H1 (cell line): ENCODE measurements around the gene BRCA2. TPM values are rescaled to one million over a fixed set of nuclear protein-coding genes. Genes with fewer than 3 reads are reported as not detected.

Experiments used
- CBX8 ChIP-seq: fragments of 300-800, 300-1000 bp; sonication (generic); IDR thresholded peaks from 2 replicates; pipeline ENCODE4 v1.7.1; 2016; ENCODE audit warnings: low read depth, low read length, borderline replicate concordance
- CHD2 ChIP-seq: IDR thresholded peaks from 2 replicates; pipeline ENCODE4 v1.6.1; 2012; ENCODE audit warnings: low read length, improper control_type of control experiment
- CHD7 ChIP-seq: fragments of 300-600 bp; sonication (generic); IDR thresholded peaks from 2 replicates; pipeline ENCODE4 v1.7.1; 2012; ENCODE audit warnings: low read length, moderate library complexity, mild to moderate bottlenecking, inconsistent platforms; ENCODE audit not compliant: insufficient replicate concordance
- SP1 ChIP-seq: IDR thresholded peaks from 2 replicates; pipeline ENCODE4 v1.6.1; 2011; ENCODE audit warnings: low read depth, low read length
- TBP ChIP-seq: IDR thresholded peaks from 2 replicates; pipeline ENCODE4 v1.6.1; 2011; ENCODE audit warnings: low read depth, low read length, improper control_type of control experiment
- USF2 ChIP-seq: IDR thresholded peaks from 2 replicates; pipeline ENCODE4 v1.6.1; 2011; ENCODE audit warnings: low read length, improper control_type of control experiment
- polyA plus RNA-seq, 7 experiments: library from polyadenylated mRNA; depleted of rRNA in 3 of 7; stranded (reverse) in 5 of 7; unstranded in 2 of 7; fragments of >200 nt in 5 of 7; fragments of 200-250 nt in 2 of 7; gene quantifications; 1 replicate in 5 of 7; 2 replicates in 1 of 7; 4 replicates in 1 of 7; pipeline versions ENCODE4 v1.2.1 to v1.2.3, GENCODE V29; 2011 to 2013; ENCODE audit warnings: missing spikeins in 2 of 7, mixed read lengths in 2 of 7
- total RNA-seq: library from RNA; stranded (reverse); fragmentation: NEBNext Ultra II Directional; extraction: Animal tissue kit (Norgen Biotek cat#: 25700); gene quantifications from 2 replicates; pipeline ENCODE4 v1.2.1, GENCODE V29; 2021

The BRCA2 gene
- total and polyA plus RNA-seq, 2 of the 8 experiments (the other 6 are each of a cell fraction or from before 2014, with no cell fraction given): 4.2 to 24.9 TPM

GRCh38 chr13:32298695-32299094, 16.6 kb upstream of the BRCA2 start (continued):
- TF ChIP-seq CHD7: no peak
- no peak for TF ChIP-seq USF2
- no peak for TF ChIP-seq SP1
- no peak for TF ChIP-seq CHD2
- TF ChIP-seq TBP: no peak
- TF ChIP-seq CBX8: no peak
